ENCODE results near the gene ACADM. TPM values are rescaled to one million over a fixed set of nuclear protein-coding genes. Genes with fewer than 3 reads are reported as not detected.
"Not testable (repeated sequence)": the region's sequence is repeated elsewhere in the genome, so short reads cannot be mapped to it uniquely, and the experiment has no call there.

The ACADM gene
- 100 to 1,000 TPM in 2 of 3 donors, 10 to 100 TPM in 1; 97.0 to 132 (median 115) TPM for polyA plus RNA-seq (ENCODE audit: insufficient read length in 3 of 3)
- long read RNA-seq, donor 1, transcript ACADM-202 (12 exons, 2,619 nt) = major isoform, 33 of 129 reads
- long read RNA-seq, donor 1, partial matches to known transcripts = 92 of 129 reads
- long read RNA-seq, donor 1, other reads (novel, unspliced or antisense) = 0 of 129 reads
- long read RNA-seq, donor 2, transcript ACADM-202 (12 exons, 2,619 nt) = major isoform, 24 of 103 reads
- long read RNA-seq, donor 2, transcript ACADM-218 (11 exons, 2,535 nt) = minor isoform, 6 of 103 reads
- long read RNA-seq, donor 2, partial matches to known transcripts = 72 of 103 reads
- long read RNA-seq, donor 2, other reads (novel, unspliced or antisense) = 0 of 103 reads
- long read RNA-seq, donor 3, transcript ACADM-202 (12 exons, 2,619 nt) = major isoform, 23 of 105 reads
- long read RNA-seq, donor 3, partial matches to known transcripts = 77 of 105 reads
- long read RNA-seq, donor 3, other reads (novel, unspliced or antisense) = 0 of 105 reads
- long read RNA-seq, donor 4, transcript ACADM-202 (12 exons, 2,619 nt) = major isoform, 27 of 124 reads
- long read RNA-seq, donor 4, partial matches to known transcripts = 94 of 124 reads
- long read RNA-seq, donor 4, other reads (novel, unspliced or antisense) = 0 of 124 reads
- long read RNA-seq, donor 5, transcript ACADM-202 (12 exons, 2,619 nt) = major isoform, 15 of 53 reads
- long read RNA-seq, donor 5, partial matches to known transcripts = 34 of 53 reads
- long read RNA-seq, donor 5, other reads (novel, unspliced or antisense) = 0 of 53 reads
- long read RNA-seq, donor 6, transcript ACADM-202 (12 exons, 2,619 nt) = major isoform, 25 of 106 reads
- long read RNA-seq, donor 6, partial matches to known transcripts = 77 of 106 reads
- long read RNA-seq, donor 6, other reads (novel, unspliced or antisense) = 0 of 106 reads
- long read RNA-seq, donor 7, transcript ACADM-202 (12 exons, 2,619 nt) = major isoform, 18 of 116 reads
- long read RNA-seq, donor 7, partial matches to known transcripts = 96 of 116 reads
- long read RNA-seq, donor 7, other reads (novel, unspliced or antisense) = 0 of 116 reads
- long read RNA-seq, donor 8, transcript ACADM-202 (12 exons, 2,619 nt) = major isoform, 12 of 33 reads
- long read RNA-seq, donor 8, partial matches to known transcripts = 20 of 33 reads
- long read RNA-seq, donor 8, other reads (novel, unspliced or antisense) = 0 of 33 reads
- long read RNA-seq, donor 9, transcript ACADM-202 (12 exons, 2,619 nt) = major isoform, 33 of 177 reads
- long read RNA-seq, donor 9, partial matches to known transcripts = 144 of 177 reads
- long read RNA-seq, donor 9, other reads (novel, unspliced or antisense) = 0 of 177 reads
- long read RNA-seq, donor 10, transcript ACADM-202 (12 exons, 2,619 nt) = major isoform, 21 of 91 reads
- long read RNA-seq, donor 10, partial matches to known transcripts = 68 of 91 reads
- long read RNA-seq, donor 10, other reads (novel, unspliced or antisense) = 0 of 91 reads
- long read RNA-seq, donor 11, transcript ACADM-202 (12 exons, 2,619 nt) = major isoform, 17 of 61 reads
- long read RNA-seq, donor 11, partial matches to known transcripts = 40 of 61 reads
- long read RNA-seq, donor 11, other reads (novel, unspliced or antisense) = 0 of 61 reads
- long read RNA-seq, donor 12, transcript ACADM-202 (12 exons, 2,619 nt) = major isoform, 39 of 153 reads
- long read RNA-seq, donor 12, partial matches to known transcripts = 109 of 153 reads
- long read RNA-seq, donor 12, other reads (novel, unspliced or antisense) = 0 of 153 reads
- long read RNA-seq, donor 13, transcript ACADM-202 (12 exons, 2,619 nt) = major isoform, 9 of 43 reads
- long read RNA-seq, donor 13, partial matches to known transcripts = 33 of 43 reads
- long read RNA-seq, donor 13, other reads (novel, unspliced or antisense) = 0 of 43 reads
- long read RNA-seq, donor 14 = 0 reads
- long read RNA-seq, donor 15, transcript ACADM-202 (12 exons, 2,619 nt) = major isoform, 24 of 99 reads
- long read RNA-seq, donor 15, partial matches to known transcripts = 69 of 99 reads
- long read RNA-seq, donor 15, other reads (novel, unspliced or antisense) = 0 of 99 reads
- long read RNA-seq, donor 16, transcript ACADM-202 (12 exons, 2,619 nt) = major isoform, 25 of 115 reads
- long read RNA-seq, donor 16, partial matches to known transcripts = 87 of 115 reads
- long read RNA-seq, donor 16, other reads (novel, unspliced or antisense) = 0 of 115 reads

- DNase-seq = peak; percentile 83
These were observed at the start of gene ACADM for GRCh38 chr1:75724472-75725022. TSS of gene ACADM (plus strand) at chr1:75724709. CDS start at chr1:75724788, 79 bp downstream.

DNA sequence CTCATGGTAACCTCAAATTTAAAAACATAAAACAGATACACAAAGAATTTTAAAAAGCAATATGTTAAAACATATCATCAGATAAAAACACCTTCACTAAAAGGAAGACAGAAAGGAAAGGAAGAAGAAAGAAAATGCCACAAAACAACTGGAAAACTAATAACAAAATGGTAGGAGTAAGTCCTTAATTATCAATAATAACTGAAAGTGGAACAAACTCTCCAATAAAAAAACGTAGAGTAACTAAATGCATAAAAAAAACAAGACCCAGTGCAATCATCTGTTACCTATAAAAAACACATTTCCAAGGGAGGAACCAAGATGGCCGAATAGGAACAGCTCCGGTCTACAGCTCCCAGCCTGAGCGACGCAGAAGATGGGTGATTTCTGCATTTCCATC is 47.1 kb upstream of the ACADM start:
- DNase-seq = no peak

DNA sequence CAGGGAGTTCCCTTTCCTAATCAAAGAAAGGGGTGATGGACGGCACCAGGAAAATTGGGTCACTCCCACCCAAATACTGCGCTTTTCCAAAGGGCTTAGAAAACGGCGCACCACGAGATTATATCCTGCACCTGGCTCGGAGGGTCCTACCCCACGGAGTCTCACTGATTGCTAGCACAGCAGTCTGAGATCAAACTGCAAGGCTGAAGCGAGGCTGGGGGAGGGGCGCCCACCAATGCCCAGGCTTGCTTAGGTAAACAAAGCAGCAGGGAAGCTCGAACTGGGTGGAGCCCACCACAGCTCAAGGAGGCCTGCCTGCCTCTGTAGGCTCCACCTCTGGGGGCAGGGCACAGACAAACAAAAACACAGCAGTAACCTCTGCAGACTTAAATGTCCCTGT is 46.5 kb upstream of the ACADM start:
- DNase-seq = not testable (repeated sequence)

GRCh38 chr1:75690547-75690946 is 34.0 kb upstream of the ACADM start:
- no peak for DNase-seq

- no peak for DNase-seq
These were observed 31.0 kb upstream of the ACADM start for GRCh38 chr1:75693551-75693950.

DNA sequence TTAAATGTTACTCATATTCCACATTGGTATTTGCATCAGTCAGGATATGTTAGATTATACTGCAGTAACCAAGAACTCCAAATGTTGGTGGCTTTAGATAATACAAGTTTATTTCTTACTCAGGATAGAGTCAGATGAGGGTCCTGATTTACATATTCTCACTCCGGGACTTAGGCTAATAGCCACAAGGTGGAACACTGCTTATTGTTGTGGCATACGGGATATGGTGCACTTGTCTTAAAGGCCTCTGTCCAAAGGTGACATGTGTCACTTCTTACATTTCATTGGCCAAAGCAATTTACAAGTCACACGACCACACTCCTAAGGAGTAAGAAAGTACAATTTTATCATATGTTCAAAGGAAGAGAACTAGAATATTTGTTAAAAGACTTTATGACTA is 28.5 kb upstream of the ACADM start:
- DNase-seq = no peak

GRCh38 chr1:75707191-75707590 is 17.3 kb upstream of the ACADM start:
- DNase-seq = no peak

DNA sequence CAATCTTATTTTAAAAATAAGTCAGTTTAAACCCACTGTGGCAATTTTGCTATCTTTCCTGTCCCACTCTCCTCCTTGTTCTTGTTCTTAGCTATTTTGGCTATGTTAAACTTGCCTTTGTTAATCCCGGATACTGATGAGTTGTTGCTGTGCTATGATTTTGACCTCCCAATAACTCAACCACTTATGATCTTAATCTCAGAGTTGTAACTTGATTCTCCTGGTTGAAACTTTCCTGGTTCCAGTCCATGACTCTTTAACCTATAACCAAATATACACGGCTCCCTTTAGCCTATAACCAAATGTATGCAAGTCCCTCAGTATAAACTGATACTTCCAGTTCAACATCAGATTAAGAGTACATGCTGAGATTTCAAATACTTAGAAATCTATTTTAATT is 15.6 kb upstream of the ACADM start:
- DNase-seq = no peak

DNA sequence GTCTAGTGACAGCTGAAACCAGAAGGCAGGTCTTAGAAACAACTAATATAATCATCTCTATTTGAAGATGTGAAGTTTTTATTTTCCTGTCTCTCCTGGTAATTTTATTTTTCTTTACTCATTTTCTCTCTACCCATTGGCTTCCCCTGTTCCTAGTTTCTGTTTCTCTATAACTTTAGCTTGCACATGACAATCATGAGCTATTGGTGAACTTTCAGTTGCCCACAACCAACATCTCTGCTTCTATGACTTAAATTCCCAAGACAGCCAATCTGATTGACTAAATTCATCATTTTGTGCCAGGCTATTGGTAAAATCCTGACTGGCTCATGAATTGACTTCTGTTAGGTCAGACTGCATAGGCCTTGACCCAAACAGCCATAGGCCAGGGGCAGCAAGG is 13.7 kb upstream of the ACADM start:
- DNase-seq = no peak

DNA sequence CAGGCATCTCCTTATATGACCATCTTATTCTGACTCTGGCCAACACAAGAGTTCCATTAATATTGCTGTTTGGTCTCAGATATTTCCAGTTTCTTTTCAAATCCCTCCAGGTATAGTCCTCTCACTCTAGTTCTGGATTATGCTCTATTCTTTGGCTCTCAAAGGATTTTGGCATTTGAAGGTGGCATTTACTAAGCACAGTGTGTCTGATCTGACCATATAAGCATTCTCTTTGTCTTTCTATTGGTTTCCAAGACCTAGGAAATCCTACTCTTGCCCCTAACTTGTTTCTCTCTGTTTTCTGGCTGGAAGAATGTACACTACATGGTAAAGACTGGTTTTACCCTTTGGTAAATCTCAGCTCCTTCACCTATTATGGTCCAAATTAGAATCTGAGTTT is 12.7 kb upstream of the ACADM start:
- no peak for DNase-seq

DNA sequence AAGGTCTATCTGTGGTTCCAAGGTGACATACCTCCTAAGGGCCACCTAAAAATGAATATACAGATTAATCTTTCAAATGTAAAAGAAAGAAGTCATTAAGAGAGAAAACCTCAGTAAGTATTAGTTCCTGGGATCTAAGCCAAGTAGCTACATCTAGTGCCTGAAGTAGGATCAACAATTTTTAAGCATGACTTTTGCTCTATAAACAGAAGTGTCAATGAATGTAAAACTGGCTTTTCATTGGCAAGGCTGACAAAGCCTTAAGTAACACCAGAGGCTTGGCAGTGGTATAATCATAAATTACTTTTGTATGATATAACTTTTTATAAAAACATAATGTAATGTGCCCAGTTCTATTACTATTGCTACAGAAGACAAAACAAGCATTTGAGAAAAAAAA is 12.2 kb upstream of the ACADM start:
- no peak for DNase-seq

DNA sequence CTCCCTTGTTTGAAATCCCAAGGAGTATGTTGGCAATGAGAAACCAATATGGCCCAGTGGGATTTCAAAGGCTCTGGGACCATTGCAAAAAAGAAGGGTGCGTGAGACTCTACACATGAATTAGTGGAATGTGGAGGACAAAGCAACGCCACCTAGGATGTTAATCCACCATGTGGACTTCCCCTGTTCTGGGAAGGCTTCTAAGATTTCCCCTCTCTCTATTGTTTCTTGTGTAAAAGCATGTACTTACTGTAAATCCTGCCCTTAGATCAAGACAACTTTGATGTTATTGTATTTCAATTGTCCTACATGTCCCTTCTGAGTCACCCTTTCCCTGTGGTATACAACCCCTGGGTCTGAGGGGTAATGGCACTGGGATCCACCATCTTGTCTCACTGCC is 4.7 kb upstream of the ACADM start:
- DNase-seq = no peak

- no peak for DNase-seq
These were observed 4.2 kb upstream of the ACADM start for GRCh38 chr1:75720325-75720724.

DNA sequence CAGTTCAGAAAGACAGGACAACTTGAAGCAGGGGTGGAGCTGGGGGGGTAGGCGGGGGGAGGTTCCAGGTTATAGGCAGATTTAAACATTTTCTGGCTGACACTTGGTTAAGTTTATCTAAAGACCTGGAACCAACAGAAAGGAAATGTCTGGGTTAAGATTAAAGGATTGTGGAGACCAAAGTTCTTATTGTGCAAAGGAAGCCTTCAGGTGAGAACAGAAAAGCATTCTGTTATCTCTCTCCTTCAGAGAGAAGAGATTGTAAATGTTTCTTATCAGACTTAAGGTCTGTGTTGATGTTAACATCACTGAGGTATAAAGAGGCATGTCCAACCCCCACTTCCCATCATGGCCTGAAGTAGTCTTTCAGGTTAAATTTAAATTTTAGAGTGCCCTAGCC is 3.7 kb upstream of the ACADM start:
- no peak for DNase-seq

- not testable (repeated sequence) for DNase-seq
These were observed 2.3 kb upstream of the ACADM start for GRCh38 chr1:75722246-75722645.

DNA sequence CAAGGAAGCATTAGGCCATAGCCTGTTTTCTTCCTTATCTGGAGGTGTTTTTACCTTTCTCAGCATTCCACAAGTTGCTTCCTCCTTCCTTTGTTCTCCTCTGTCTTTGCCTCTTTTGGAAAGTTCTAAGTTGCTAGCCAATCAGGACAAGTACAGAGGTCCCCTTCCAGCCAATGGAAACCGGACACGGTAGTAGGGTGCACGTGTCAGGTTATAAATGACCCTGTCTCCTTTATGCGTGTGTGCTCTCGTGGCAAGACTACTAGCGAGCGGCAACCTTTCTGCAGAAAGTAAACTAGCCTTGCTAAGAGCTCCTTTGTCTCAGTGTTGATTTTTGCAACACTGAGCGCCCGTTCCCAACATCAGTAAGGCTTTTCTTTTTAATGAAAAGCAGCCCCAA is 1.5 kb upstream of the ACADM start:
- DNase-seq = no peak

GRCh38 chr1:75723989-75724471 is 479 bp upstream of the ACADM start:
- peak; percentile 75 for DNase-seq

GRCh38 chr1:75725266-75725665 is 757 bp downstream of the ACADM start:
- DNase-seq = no peak

DNA sequence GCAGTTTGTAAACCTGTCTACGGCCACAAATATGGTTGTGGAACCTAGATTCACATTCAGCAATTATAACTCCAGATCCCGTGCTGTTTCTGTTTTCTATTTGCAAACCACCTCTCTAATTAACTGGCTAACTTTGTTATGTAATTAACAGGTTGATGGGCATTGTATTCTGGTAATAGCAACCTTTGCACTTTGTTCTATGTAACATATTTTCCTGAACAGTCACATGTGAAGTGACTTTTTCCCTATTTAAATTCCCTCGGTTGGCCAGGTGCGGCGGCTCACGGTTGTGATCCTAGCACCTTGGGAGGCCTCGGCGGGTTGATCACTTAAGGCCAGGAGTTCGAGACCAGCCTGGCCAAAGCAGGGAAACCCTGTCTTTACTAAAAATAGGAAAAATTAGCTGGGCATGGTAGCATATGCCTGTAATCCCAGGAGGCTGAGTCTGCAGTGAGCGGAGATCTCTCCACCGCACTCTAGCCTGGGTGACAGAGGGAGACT is 1.4 kb downstream of the ACADM start:
- DNase-seq = peak; percentile 4
